GM19372 (cell line): Measurements from ENCODE around the gene CDC42BPG.
"Not testable (repeated sequence)": the region's sequence is repeated elsewhere in the genome, so short reads cannot be mapped to it uniquely, and the experiment has no call there.

Source experiments
- ATAC-seq: cut with Tn5 transposase; IDR thresholded peaks from one replicate; pipeline ENCODE4 v1.9.1; 2021; ENCODE audit warnings: mild to moderate bottlenecking, low read depth, moderate library complexity; ENCODE audit not compliant: unreplicated experiment

CDC42BPG gene

GRCh38 chr11:64851831-64852351 is 7.4 kb upstream of the CDC42BPG start:
- ATAC-seq = no peak

- ATAC-seq = peak; percentile 74
These were observed 6.6 kb upstream of the CDC42BPG start for GRCh38 chr11:64850979-64851567.

- ATAC-seq = no peak
These were observed 5.3 kb upstream of the CDC42BPG start for GRCh38 chr11:64849598-64850356.

- ATAC-seq = no peak
These were observed 4.6 kb upstream of the CDC42BPG start for GRCh38 chr11:64848826-64849597.

GRCh38 chr11:64848214-64848825 is 3.9 kb upstream of the CDC42BPG start:
- no peak for ATAC-seq

- no peak for ATAC-seq
These were observed 2.7 kb upstream of the CDC42BPG start for GRCh38 chr11:64846998-64847666.

GRCh38 chr11:64845776-64846129 is 1.3 kb upstream of the CDC42BPG start:
- ATAC-seq = not testable (repeated sequence)

- no peak for ATAC-seq
These were observed 799 bp upstream of the CDC42BPG start for GRCh38 chr11:64845129-64845775.

GRCh38 chr11:64843686-64844329 is 645 bp downstream of the CDC42BPG start:
- ATAC-seq = no peak

GRCh38 chr11:64842851-64843685 is 1.4 kb downstream of the CDC42BPG start:
- ATAC-seq = no peak

GRCh38 chr11:64842366-64842759 is 2.1 kb downstream of the CDC42BPG start:
- no peak for ATAC-seq

- no peak for ATAC-seq
These were observed 2.7 kb downstream of the CDC42BPG start for GRCh38 chr11:64841592-64842365.

GRCh38 chr11:64839887-64840782 is 4.3 kb downstream of the CDC42BPG start:
- ATAC-seq = no peak

GRCh38 chr11:64839335-64839734 is 5.1 kb downstream of the CDC42BPG start:
- no peak for ATAC-seq

GRCh38 chr11:64838600-64839334 is 5.7 kb downstream of the CDC42BPG start:
- ATAC-seq = no peak

- no peak for ATAC-seq
These were observed 6.5 kb downstream of the CDC42BPG start for GRCh38 chr11:64837887-64838351.
